ENCODE results near the gene FAM131A. TPM values are rescaled to one million over a fixed set of nuclear protein-coding genes. Genes with fewer than 3 reads are reported as not detected.

Gene FAM131A
- total and polyA plus RNA-seq, 9 of the 15 experiments (the other 6 are each of a cell fraction or from before 2014, with no cell fraction given) = 0.48 to 11.1 (median 4.3) TPM

DNA sequence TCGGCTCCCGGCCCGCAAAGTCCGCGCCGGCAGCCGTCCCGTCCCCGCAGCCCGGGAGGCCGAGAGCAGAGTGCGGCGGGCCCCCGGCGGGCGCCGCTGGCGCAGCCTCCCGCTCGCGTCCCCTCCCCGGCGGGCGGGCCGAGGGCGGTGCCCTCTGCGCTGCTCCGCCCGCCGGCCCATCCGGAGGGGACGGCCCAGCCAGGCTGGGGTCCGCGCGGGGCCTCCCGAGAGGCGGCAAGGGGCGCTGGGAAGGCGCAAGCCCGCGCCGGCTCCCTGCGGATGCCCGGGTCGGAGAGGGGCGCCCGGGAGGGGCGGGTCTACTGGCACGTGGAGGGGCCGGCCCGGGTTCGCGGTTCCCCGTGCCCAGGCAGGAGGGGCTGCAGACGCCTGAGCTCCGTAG is 24.1 kb downstream of the FAM131A start, which contains the start of the genes CLCN2 and POLR2H:
CLCN2 (minus strand) TSS at position 74 of the 400 bp plus-strand sequence. CDS start 126 bp downstream, outside the sequence.
POLR2H (plus strand) TSS at position 179 of the 400 bp plus-strand sequence. CDS start 1,783 bp downstream, outside the sequence.
- FAIRE-seq = no peak
- Histone ChIP-seq H3K9me3 (replicated peaks; ENCODE audit: control insufficient read depth, insufficient read depth, low read depth, low read length) (no peaks in the 10 kb centered on the region), H3K4me2 (ENCODE audit: insufficient read depth, low read length) (peak within 1 kb of the TSS; percentile 97), H2AFZ (ENCODE audit: low read depth, low read length) (peak within 1 kb of the TSS; percentile 85), H4K20me1 (replicated peaks; ENCODE audit: control insufficient read depth, insufficient read depth, low read length) (no peaks in the 10 kb centered on the region), H3K9ac (ENCODE audit: insufficient read depth in 1 of 2, low read depth in 2 of 2, low read length in 2 of 2) (peak within 1 kb of the TSS; percentile 88 to 95), H3K9me1 (ENCODE audit: control insufficient read depth, insufficient read depth, low read length) (peaks cover 8% of the 10 kb centered on the region), H3K79me2 (ENCODE audit: control insufficient read depth, insufficient read depth, low read length) (peaks cover 56% of the 10 kb centered on the region), H3K27me3 (ENCODE audit: control insufficient read depth in 2 of 2, insufficient read depth in 2 of 2, low read length in 2 of 2) (no peaks in the 10 kb centered on the region), H3K4me3 (peak within 1 kb of the TSS; percentile 71), H3K4me1 (replicated peaks in 1 of 2; ENCODE audit: control insufficient read depth in 2 of 2, insufficient read depth in 2 of 2, low read length in 2 of 2) (peaks cover 28 to 63% of the 10 kb centered on the region in 2 experiments), H3K36me3 (ENCODE audit: control insufficient read depth, insufficient read depth, low read length) (peaks cover 46% of the 10 kb centered on the region), H3K27ac (ENCODE audit: extremely low read depth, low read depth, low read length) (peak within 1 kb of the TSS; percentile 98)
- ATAC-seq = peak; percentile 72
- WGBS (ENCODE audit: insufficient coverage, low coverage, missing lambda C conversion rate) = under 1% methylated on average over 26 of the region's 56 CpGs
- ChIA-PET CTCF (ENCODE audit: low intra/inter-chr PET ratio) (no interaction called here), POLR2A (interaction anchor here (0.7 to 1.5 kb wide), 5 partner anchors 9 to 58 kb away, joined by 3 to 8 read pairs (median 4); no protein-coding TSS in a partner anchor)
- no TSS peak for BruUV-seq (replicated peaks)
- in situ Hi-C loops (cut with MboI) (no loop called here), intact Hi-C loops (cut with micrococcal nuclease) (no loop called here)
- peak; percentile 67 to 82 (median 78) for DNase-seq (ENCODE audit: extremely low read depth in 1 of 4, low spot score in 3 of 4)
- TF ChIP-seq NCOA6 (IDR thresholded peaks at IDR 0.05) = no peak
- TF ChIP-seq CBFA2T3 (IDR thresholded peaks at IDR 0.05) = no peak
- TF ChIP-seq SREBF1 (IDR thresholded peaks at IDR 0.05; ENCODE audit: borderline replicate concordance, low read depth, low read length) = no peak
- no peak for TF ChIP-seq DDX20 (tag; IDR thresholded peaks at IDR 0.05; ENCODE audit: low read depth)
- peak; percentile 54 for TF ChIP-seq KDM5B (IDR thresholded peaks at IDR 0.05; ENCODE audit: insufficient replicate concordance, low read depth, low read length)
- peak; percentile 69 for TF ChIP-seq HMGN3 (IDR thresholded peaks at IDR 0.05; ENCODE audit: borderline replicate concordance, extremely low read depth, insufficient read length, low read depth, low read length)
- 0 out of 2 replicates have a peak, but pooled peaks have one; percentile 22 for TF ChIP-seq SMAD4 (CRISPR knock-in tag; conservative IDR thresholded peaks at IDR 0.05)
- no peak for TF ChIP-seq KHSRP (IDR thresholded peaks at IDR 0.05)
- TF ChIP-seq TAL1 (IDR thresholded peaks at IDR 0.05) = no peak
- TF ChIP-seq NFRKB (IDR thresholded peaks at IDR 0.05; ENCODE audit: low read depth) = no peak
- TF ChIP-seq TBP (optimal IDR thresholded peaks at IDR 0.05; ENCODE audit: low read depth, low read length) = peak; percentile 47
- no peak for TF ChIP-seq ELF4 (CRISPR knock-in tag; IDR thresholded peaks at IDR 0.05)
- TF ChIP-seq NEUROD1 (IDR thresholded peaks at IDR 0.05; ENCODE audit: borderline replicate concordance, low read depth, low read length, partially characterized antibody) = no peak
- TF ChIP-seq CBX5 (IDR thresholded peaks at IDR 0.05; ENCODE audit: borderline replicate concordance, low read depth) = no peak
- no peak for TF ChIP-seq FOXO4 (CRISPR knock-in tag; IDR thresholded peaks at IDR 0.05)
- no peak for TF ChIP-seq RAD51 (IDR thresholded peaks at IDR 0.05; ENCODE audit: borderline replicate concordance, low read depth)
- TF ChIP-seq YY1 (IDR thresholded peaks at IDR 0.05; ENCODE audit: borderline replicate concordance in 1 of 3, control insufficient read depth in 1 of 3, extremely low read depth in 1 of 3, insufficient read depth in 3 of 3, insufficient read length in 1 of 3, insufficient replicate concordance in 2 of 3, low read depth in 1 of 3, low read length in 2 of 3) = peak in 1 of 3 experiments; percentile 24
- TF ChIP-seq GABPB1 (CRISPR knock-in tag; IDR thresholded peaks at IDR 0.05) = no peak
- TF ChIP-seq TARDBP (IDR thresholded peaks at IDR 0.05) = no peak
- no peak for TF ChIP-seq PREB (CRISPR knock-in tag; IDR thresholded peaks at IDR 0.05)
- TF ChIP-seq ZFP1 (CRISPR knock-in tag; IDR thresholded peaks at IDR 0.05) = no peak
- TF ChIP-seq SAP30 (IDR thresholded peaks at IDR 0.05; ENCODE audit: borderline replicate concordance, insufficient read depth, low read depth, low read length, poor library complexity, severe bottlenecking) = peak; percentile 35
- no peak for TF ChIP-seq MBD2 (IDR thresholded peaks at IDR 0.05; ENCODE audit: borderline replicate concordance, low read depth)
